Fibroblast of skin of left quadriceps (primary cell): Measurements from ENCODE around the gene KRTAP2-4.
"Not testable (repeated sequence)": the region's sequence is repeated elsewhere in the genome, so short reads cannot be mapped to it uniquely, and the experiment has no call there.

Source experiments
- DNase-seq, 2 experiments: peaks; one replicate each; pipeline ENCODE4 v3.0.0-alpha.2; 2013; ENCODE audit warnings: low read depth in 2 of 2

KRTAP2-4 gene

GRCh38 chr17:41037853-41038350, 27.8 kb downstream of the KRTAP2-4 start:
- DNase-seq: no peak

- DNase-seq: not testable (repeated sequence)
Observed at GRCh38 chr17:41034346-41034935, 31.2 kb downstream of the KRTAP2-4 start, which contains the start of gene KRTAP1-3. TSS of gene KRTAP1-3 (minus strand) at chr17:41034874. CDS start at chr17:41034821, 53 bp downstream.

DNA sequence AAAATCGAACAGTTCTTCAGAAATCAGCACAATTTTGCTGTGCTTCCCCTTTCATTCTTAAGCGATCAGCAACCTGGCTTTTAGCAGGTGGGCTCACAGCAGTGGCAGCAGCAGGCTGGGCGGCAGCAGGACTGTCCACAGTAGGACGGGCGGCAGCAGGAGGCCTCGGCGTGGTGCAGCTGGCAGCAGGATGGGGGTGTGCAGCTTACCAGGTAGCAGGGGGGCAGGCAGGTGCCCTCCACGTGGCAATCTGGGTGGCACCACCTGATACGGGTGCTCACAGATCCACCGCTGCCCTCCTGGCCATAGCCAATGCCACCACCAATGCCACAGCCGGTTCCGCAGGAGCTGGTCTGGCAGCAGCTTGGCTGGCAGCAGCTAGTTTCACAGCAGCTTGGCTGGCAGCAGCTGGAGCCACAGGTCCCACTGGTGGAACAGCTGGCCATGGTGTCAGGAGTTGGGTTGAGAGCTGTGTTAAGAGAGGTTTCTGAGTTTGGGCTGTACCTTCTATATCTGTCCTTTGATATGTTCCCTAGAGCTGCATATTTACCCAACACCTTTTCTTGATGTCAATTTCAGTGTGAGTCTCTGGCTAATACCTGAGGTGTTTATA, 35.9 kb downstream of the KRTAP2-4 start, which contains the start of gene KRTAP1-4:
KRTAP1-4 (minus strand) TSS at position 563 of the 613 bp plus-strand sequence; CDS start at position 446, 117 bp downstream.
- DNase-seq: no peak

GRCh38 chr17:41026715-41027471, 38.8 kb downstream of the KRTAP2-4 start, which contains the start of gene KRTAP1-5:
TSS of gene KRTAP1-5 (minus strand) at chr17:41027208. CDS start at chr17:41027155, 53 bp downstream.
- DNase-seq: peak; percentile 74 to 77

DNA sequence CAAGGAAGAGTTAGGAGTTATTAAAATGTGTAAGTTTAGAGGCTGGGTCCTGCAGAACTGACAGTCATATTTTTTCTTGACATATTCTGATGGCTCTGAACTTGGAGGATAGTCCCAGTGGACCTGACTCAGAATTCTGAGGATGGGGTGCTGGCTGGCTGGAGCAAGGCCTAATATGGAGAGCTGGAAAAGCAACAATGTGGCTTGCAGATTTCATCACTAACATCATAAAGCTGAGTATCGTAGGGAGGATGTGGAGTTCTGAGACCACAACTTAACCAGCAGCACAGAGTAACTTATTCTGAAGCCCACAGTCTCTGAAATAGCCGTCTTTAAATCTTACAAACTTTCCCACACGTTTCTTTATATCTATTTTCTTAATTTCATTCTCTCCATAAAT, 41.0 kb downstream of the KRTAP2-4 start:
- peak; percentile 65 to 66 for DNase-seq

- DNase-seq: no peak
Observed at GRCh38 chr17:41020336-41020735, 45.3 kb downstream of the KRTAP2-4 start.

- no peak for DNase-seq
Observed at GRCh38 chr17:41019415-41019814, 46.3 kb downstream of the KRTAP2-4 start.

GRCh38 chr17:41018541-41018940, 47.1 kb downstream of the KRTAP2-4 start:
- DNase-seq: no peak

DNA sequence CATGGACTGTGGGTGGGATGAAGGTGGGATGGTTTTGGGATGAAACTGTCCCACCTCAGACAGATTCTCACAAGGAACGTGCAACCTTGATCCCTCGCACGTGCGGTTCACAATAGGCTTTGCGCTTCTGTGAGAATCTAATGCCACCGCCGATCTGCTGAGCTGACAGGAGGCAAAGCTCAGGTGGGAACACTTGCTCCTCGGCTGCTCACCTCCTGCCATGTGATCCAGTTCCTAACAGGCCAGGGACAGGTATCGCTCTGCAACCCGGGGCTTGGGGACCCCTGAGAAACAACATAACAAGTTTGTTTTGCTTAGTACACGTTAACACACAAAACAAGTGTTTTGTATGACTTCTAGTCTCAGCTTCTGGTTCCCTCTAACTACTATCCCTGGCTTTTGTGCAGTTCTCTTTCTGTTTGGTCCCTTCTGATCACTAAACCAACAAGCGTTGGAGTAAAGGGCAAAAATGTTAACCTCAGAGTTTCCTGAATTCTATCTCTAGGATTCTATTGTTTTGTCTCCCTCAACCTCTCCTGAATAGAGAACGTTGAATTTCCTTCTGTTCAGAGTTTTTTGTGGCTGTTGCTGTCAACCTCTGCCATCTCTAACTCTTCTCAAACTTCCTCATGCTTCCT, 49.0 kb downstream of the KRTAP2-4 start:
- DNase-seq: no peak

DNA sequence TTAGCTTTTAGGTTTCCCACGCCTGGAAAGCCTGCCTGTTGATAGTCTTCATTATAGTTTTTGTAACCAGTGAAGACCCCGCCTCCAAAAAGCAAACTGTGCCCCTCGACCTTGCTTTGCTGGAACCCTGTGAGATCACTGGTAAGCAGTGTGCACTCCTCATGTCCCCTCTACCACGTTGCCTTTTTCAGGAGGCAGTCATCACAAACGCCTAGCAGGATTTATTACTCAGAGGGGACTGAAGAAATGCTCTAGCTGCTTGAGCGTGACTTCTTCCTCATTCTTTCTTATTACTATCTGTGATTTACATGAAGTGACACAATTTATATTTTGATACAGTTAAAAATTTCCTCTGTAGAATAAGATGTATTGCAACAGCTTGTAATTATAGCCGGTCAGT, 50.2 kb downstream of the KRTAP2-4 start:
- DNase-seq: no peak
